HEK293T (cell line): ENCODE results near the gene PDPK1.

ENCODE experiments used
- FOXA1 ChIP-seq: fragments of 450-650 bp; IDR thresholded peaks from 2 replicates; pipeline ENCODE4 v1.6.1; 2016; ENCODE audit warnings: mild to moderate bottlenecking
- FOXK2 ChIP-seq: fragments of 450-650 bp; IDR thresholded peaks from 2 replicates; pipeline ENCODE4 v1.6.1; 2016; ENCODE audit warnings: mild to moderate bottlenecking
- L3MBTL2 ChIP-seq: fragments of 450-650 bp; conservative IDR thresholded peaks from 2 replicates; pipeline ENCODE4 v1.6.1; 2016; ENCODE audit warnings: mild to moderate bottlenecking
- PKNOX1 ChIP-seq: fragments of 450-650 bp; IDR thresholded peaks from 2 replicates; pipeline ENCODE4 v1.6.1; 2016
- SUZ12 ChIP-seq: fragments of 450-650 bp; IDR thresholded peaks from 2 replicates; pipeline ENCODE4 v1.6.1; 2016; ENCODE audit warnings: mild to moderate bottlenecking

DNA sequence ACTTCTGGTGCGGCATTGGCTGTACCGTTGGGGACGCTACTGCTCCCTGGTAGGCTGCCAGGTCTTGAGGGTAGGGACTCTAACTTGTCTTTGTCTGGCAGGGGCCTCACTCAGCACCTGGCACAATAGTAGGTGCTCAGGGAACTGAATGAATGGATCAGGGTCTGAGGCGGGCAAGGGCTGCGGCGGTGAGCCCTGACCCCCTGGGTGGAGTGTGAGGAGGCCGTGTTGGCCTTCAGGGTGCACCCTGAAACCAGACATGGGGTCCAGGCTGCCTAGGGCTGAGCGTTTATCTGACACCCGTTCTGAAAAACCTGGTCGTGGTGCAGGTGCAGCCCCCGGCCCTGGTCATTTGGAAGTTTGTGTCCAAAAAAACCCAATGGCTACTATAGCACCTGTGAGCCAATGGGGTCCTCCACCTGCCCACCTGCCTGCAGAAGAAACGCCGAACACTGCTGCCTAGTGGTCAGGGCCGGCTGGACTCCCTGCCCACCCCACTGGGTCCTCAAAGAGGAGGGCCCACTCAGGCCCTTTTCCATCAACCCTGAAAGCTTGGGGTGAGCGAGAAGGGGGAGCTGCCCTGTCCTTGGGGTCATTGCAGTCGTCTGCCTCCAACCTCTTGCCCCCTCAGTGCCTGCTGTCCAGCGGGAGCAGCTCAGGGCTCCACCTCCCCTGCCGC lies 29.0 kb upstream of the PDPK1 start:
- TF ChIP-seq FOXK2 (no peak), PKNOX1 (no peak), SUZ12 (no peak), L3MBTL2 (no peak), FOXA1 (no peak)
